NCI-H2107 (cell line): ENCODE results near the gene F2.
"Not testable (repeated sequence)": the region's sequence is repeated elsewhere in the genome, so short reads cannot be mapped to it uniquely, and the experiment has no call there.

ENCODE experiments used
- DNase-seq: peaks from one replicate; lab custom pipeline; 2025; lab: John Stamatoyannopoulos, UW

The F2 gene

DNA sequence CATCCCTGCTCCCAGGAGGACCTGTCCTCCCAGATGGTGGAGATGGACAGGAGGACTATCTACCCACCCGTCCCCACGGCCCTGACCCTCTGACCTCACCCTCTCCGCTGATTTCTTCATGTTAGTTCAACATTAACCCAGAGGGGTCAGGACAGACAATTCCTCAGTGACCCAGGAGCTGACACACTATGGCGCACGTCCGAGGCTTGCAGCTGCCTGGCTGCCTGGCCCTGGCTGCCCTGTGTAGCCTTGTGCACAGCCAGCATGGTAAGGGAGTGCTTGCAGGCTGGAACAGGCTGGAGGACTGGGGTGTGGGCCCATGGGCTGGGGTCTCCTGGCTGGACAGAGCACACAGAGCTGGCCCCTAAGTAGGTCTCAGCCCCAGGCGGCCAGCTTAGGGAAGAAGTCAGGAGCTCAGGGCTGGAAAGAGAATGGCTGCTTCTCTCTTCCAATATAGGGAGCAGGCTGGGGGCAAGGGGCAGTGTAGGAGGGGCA is at the start of gene F2:
TSS of gene F2 (plus strand) at position 166 of the 495 bp plus-strand sequence. CDS start at position 189, 23 bp downstream.
- no peak for DNase-seq

DNA sequence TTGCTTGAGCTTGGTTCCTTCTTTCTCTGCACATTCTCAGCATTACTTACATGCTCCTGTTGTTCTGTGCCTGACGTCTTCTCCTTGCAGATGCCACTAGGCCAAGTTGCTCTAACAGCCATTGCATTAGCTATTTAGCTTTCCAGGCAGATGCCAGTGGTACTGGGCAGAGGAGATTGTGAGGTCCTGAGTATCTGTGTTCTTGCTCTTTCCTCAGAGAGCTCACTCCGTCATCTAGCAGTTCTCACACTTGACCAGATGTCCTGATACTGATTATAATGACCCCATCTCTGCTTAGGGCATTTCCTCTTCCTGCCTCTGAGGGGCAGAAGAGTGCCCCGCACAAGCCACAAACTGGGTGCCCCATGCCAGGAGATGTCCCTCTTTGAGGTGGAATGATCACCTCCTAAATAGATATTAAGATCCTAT is 49.3 kb upstream of the F2 start:
- no peak for DNase-seq

DNA sequence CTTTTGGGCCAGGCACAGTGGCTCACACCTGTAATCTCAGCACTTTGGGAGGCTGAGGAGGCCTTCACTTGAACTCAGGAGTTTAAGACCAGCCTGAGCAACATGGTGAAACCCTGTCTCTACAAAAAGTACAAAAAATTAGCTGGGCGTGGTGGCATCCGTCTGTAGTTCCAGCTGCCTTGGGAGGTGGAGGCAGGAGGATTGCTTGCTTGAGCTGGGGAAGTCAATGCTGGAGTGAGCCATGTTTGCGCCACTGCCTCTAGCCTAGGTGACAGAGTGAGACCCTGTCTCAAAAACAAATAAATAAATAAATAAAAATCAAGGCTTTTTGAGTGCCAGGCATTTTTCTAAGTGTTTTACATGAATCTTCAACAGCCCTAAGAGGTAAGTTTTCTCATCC is 48.5 kb upstream of the F2 start:
- DNase-seq, result not testable (repeated sequence)

DNA sequence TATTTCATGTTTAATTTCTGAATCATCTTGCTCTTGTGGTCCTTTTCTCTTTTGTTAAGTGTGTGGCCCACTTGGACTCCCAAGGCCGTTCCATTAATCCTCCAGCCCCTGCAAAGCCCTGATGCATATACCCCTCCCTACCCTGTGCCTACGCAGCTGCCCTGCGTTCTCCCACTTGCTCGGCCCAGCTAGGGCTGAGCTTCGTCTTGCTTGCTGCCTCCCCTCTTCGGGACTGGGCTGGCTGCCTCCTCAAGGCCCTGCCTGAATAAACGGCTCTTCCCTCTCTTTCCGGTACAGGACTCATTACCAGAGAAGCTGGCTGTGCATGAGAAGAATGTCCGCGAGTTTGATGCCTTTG is 47.1 kb upstream of the F2 start:
- DNase-seq, result no peak

DNA sequence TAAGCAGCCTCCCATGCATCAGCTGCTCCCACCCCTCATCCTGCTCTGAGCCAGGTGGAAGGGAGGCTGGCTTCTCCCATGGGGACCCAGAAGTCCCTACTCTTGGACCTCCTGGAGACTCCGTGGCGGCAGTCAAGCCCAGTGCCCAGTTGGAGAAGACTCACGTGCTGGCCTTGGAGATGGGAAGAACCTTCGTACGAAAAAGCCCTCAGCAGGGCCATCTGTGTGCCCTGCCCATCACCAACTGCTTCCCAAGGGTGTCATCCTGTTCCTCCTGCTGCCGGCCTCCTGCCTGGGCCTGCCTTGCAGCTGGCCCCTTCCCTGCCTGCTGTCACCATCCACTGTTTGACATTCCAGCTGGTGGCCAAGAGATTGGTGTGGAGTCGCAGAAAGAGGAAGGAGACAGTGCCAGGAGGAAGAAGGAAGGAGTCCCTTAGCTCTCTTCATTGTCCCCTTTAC is 46.6 kb upstream of the F2 start:
- no peak for DNase-seq

DNA sequence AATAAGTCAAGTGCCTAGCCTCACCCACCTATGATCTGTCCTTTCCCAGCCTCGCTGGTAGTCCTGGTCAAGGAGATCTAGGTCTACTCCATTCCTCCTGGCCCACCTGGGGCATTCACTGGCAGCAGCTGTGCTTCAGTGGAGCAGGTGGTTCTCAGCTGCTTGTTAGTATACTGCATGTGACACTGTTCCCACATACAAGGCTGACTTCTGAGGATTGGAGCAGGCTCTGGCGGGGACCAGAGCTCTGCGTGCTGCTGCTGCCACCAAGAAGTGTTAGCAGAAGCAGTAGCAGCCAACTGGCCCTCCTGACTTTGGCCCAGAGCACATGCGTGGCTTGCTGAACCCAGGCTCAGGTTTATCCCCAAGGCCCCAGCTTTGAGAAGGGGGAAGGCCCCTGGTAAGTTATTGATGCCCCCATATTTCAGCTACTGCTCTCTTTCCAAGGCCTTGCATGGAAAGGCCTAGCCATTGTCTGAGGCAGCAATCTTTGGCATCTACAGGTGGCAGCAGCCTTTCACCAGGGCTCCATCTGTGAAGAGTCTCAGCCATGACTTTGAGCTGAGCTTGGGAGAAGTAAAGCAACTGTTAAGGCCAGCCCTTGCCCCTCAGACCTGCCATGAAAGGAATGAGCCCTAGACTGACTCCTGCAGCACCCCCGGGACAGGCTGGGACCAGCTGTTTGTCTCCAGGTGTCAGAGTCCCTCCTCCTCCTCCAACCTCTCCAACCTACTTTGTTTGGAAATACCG is 45.1 kb upstream of the F2 start:
- no peak for DNase-seq

DNA sequence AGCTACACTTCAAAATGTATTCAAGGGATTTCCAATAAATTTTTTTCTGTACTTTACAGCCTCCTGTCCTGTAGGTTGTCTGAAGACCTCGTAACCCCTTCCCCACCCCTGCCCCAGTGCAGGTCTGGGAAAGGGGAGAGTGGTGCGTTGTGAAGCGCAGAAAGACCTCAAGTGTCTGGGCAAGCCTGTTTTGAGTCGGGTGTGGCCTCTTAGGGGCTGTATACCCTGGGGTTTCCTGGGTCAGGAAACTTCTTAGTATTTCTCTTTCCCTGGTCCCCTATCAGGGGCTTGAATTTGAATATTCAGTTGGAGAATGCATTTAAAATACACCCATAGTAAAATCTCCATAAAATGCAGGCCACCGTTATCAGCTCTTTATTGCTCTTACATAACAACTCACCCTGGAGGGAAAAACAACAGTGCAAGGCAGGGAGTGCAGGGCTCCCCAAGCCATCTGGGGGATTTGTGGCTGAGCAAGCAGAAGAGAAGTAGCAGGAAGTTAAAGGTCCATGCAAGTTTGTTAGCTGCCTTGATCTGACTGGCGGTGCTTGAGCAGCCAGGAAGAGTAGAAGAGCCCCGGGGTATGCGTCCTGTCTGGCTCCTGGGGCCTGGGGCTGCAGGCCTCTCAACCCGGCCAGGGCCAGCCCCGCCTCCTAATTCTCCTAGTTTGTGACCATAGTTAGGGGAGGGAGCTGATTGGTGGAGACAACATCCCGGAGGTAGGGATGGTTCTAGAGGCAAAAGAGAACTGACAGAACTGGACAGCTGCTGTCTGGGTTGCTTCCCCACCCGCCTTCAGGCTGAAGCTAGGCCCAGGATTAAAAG is 44.3 kb upstream of the F2 start:
- no peak for DNase-seq

DNA sequence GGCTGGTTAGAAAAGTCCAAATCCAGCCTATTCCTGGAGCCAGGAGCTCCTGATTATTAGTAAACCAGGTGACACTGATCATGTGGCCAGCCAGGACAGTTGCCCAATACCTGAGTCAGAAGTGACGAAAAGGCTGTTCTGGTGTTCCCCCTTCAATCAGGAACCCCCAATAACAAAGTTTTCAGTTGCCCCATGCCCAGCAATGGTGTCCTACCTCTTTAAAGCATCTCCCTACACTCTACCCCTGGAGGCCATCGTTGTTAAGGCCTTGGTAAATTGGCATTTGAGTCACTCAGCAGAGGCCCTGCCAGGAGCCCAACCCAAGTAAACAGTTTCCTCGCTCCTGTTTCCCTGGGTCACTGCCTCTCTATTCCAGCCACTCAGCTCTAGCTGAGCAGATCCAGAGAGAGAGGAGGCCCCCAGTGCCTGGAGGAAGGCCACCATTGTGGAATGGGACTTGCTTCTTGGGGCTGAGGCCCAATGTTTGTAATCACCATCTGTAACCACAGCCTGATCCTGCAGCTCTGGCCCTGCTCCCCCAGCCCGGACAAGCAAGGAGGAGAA is 43.6 kb upstream of the F2 start:
- no peak for DNase-seq

DNA sequence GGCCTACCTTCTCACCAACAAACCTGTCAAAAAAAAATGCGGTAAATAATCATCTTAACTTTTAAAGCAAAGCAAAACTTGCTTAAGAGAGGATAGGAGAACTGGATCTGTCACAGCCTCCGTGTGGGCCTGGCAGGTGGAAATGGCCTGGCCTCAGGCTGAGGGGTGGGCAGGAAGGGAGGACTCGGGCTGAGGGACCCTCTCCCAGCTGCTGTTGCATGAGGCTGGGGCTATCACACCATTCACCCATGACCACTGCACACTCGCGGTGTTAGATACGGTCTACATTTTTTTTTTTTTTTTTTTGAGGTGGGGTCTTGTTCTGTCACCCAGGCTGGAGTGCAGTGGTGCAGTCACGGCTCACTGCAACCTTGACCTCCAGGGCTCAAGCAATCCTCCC is 43.1 kb upstream of the F2 start:
- DNase-seq, result no peak

DNA sequence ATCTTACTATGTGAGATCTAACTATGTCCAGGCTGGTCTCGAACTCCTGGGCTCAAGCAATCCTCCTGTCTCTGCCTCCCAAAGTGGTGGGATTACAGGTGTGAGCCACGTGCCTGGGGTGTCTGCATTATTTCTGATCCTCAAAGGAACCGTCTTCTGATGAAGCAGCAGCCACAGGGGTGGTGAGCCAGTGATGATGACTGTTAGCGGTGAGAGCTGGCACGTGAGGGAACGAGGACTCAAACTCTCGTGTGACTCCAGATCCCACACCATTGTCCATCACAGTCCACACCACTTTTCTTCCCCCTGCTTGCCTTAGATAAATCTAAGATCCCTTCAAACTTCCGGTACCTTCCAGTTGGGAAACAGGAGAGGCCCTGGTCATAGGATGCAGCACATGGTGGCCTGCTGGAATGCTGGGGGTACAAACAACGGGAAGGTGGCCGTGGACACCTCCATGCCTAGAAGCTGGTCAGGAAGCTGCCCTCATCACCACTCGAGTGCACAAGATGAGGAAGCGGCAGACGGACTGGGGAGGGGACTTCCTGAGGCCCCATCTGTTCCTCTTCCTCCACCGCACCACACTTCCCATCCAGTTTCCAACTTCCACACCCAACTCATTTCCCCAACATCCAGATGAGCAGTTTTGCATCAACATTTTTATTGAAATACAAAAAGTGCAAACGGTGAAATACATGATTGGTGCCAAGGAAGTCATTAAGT is 42.4 kb upstream of the F2 start:
- DNase-seq, result no peak

DNA sequence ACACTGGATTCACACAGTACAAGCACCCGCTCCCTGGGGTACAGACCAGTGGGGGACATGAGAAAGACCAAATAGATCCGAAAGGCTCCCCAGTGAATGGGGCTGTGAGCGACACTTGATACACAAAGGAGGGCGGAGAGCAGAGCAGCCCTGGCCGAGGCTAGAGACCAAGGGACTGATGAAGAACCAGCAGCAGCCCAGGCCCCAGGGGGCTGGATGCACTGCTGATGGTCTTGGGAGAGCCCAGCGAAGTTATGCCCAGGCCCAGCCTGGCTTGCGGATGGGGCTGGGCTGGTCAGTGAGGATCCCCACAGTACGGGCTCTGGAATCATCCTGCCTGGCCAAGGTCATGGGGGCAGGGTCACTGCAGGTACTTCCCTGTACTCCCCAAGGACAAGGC is 41.8 kb upstream of the F2 start:
- no peak for DNase-seq

DNA sequence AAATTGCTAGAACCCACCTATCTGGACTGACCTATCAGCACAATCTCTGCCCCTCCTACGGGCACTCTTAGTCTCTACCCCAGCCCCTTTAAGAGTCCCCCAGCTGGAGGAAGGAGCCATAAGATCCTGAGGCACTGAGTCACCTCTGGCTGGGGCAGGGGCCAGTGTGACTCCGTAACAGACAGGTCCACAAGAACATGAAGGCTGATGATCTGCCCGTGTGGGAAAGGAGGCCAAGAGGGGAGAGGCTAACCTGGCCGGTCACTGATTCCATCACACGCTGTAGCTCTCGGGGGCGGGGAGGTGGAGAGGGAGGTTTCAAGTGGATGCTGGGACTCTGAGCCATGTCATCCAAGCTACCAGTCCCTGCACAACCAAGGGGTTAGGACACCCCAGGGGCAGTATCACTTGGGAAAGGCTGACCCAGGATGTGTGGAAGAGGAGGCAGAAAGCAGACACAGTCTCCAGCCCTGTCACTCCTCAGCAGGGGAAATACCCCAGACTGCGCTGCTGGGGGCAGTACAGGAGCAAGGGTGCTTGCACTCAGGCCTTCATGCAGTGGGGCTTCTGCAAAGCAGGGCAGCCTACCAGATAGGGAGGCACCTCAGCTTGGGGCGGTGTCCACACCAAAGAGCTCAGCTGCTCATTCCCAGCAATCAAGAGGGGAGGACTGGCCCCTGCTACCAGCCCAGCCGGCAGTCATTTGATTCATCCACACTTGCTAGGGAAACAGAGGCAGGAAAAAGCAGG is 40.8 kb upstream of the F2 start:
- DNase-seq, result no peak

DNA sequence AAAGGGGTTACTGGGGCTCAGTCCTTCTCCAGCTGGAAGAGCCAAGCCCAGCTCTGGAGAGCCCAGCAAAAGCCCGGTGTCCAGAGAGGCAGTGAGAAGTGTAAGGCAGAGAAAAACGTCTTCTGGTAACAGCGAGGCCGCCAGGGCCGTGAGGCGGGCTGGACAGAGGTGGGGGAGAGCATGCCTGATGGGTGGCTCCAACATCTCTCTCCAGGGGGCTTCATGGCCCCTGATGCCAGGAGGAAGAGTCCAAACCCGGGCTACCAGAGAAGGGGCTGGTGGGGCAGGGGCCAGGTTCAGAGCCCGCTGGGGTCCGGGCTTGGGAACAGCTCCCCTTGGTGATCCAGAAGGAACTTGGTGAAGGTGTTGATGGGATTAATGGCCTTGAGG is 40.3 kb upstream of the F2 start:
- DNase-seq, result no peak

DNA sequence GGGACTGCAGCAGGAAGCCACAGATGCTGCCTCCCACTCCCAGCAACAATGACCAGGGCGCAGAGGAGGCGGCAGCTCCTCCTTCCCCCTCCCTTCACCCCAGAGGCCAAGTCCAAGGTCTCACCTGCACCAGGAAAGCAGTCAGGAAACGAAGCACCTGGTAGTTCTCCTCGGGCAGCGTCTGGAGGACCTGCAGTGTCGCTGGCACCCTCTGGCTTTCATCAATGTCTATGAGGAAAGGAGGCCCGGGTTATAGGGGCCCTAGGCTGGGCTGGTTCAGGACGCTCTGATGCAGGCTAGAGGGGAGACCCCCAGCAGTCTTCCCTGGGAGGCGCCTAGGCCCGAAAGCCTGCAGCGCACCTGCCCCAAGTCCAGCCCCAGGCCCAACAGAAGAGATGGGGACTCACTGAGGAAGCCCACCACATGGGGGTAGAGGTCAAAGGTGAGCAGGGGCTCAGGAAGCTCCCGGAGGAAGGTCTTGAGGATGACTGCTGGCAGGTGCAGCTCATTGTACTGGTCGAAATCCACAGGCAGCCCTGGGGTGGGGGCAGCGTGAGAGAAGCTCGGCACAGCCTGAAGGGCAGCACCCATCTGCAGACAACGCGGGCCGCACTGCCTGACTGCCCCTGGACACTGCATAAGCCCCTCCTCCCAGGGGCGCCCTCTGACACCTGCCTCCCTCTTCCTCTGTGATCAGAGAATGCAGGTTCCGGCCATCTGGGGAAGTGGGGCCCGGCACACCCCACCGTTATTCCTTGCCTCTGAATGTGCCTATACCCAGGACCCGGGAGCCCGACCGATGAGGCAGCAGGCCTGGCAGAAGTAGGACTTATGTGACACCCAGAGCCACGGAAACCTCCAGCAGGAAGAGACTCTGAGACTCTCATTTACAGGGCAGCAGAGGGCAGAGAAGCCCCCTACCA is 39.5 kb upstream of the F2 start:
- DNase-seq, result no peak

DNA sequence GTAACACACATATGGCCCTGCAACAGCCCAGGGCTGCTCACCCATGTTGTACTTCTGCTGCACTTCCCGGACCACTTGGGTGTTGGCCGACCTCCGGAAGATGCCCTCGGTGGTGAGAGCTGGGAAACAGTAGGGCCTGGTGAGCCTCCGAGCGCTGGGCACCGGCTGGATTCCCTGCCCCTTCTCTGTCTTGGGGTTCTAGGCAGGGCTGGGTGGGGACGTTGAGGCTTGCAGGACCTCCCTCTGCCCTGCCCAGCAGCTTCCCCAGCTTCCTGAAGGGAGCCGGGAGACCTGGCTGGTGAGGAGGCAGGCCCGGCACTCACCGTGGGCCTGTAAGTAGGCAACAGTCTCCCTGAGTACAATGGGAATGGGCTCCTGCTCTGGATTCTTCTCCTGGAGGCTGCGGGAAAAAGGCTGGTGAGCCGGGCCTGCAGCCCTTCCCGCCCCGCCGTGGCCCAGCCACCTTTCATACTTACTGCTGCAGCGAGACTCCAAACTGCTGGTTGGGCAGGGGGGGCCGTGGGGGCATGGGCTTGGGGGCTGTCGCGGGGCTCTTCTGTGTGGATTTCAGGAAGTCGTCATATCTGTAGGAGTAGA is 38.8 kb upstream of the F2 start:
- DNase-seq, result no peak

DNA sequence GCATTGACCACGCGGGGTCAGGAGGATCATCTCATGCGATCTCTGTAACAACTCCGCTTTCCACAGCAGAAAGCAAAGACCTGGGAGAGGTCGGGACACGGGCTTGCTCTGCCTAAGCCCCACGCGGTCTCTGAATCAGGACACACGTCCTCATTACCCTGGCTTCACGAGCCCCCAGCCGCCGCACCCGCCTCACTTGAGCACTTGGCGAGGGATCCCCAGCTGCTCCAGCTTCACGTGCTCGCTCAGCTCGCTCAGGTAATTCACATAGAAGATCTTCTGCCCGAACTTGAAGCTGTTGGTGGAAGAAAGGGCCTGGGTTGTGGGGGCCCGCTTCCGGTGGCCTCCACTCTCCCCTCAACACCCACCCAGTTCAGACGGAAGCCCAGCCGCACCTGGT is 38.2 kb upstream of the F2 start:
- DNase-seq, result no peak

DNA sequence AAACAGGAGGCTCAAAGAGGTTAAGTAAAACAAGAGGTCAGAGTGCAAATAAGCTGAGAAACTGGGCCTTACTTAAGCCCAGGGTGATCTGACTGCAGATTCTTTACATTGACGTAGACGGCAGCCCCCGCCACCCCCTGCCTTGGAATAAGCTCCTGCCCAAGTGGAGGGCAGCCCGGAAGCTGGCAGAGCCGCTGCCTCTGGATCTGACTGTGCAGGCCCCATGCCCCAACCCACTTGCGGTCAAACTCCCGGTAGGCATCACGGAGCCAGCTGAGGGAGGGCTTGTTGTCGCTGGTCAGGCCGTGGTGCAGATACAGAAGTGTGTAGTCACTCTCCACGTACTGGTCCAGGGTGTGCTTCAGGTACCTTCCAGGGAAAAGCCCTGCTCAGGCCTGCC is 37.2 kb upstream of the F2 start:
- no peak for DNase-seq

DNA sequence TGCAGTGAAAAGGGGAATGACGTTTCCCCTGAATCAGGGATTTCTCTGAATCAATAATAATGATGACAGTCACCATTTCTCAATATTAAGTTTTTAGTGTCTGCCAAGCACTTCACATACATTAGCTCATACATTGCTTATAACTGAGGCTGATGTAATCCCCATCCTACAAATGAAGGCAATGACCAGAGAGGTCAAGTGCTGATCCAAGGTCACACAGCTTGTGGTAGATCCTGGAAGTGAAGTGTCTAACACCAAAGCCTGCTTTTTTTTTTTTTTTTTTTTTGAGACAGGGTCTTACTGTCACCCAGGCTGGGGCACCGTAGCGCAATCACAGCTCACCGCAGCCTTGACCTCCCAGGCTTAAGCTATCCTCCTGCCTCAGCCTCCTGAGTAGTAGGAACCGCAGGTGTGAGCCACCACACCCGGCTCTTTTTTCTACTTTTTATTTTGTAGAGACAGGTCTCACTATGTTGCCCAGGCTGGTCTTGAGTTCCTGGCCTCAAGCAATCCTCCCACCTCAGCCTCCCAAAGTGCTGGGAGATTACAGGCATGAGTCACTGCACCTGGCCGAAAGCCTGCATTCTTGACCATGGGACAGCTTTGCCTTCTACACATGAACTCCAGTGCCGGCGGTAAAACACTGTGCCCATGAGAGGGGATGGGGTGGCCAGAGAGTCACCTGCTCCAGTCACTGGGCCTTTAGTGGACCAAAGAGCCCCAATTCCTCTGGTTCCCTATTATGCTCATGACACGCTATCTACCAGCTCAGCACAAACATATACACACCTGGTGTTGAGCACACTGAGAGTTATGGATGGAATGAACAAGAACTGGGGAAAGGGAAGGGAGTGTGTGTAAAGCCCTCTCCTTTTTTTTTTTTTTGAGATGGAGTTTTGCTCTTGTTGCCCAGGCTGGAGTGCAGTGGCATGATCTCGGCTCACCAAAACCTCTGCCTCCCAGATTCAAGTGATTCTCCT is 36.0 kb upstream of the F2 start:
- DNase-seq, result no peak

DNA sequence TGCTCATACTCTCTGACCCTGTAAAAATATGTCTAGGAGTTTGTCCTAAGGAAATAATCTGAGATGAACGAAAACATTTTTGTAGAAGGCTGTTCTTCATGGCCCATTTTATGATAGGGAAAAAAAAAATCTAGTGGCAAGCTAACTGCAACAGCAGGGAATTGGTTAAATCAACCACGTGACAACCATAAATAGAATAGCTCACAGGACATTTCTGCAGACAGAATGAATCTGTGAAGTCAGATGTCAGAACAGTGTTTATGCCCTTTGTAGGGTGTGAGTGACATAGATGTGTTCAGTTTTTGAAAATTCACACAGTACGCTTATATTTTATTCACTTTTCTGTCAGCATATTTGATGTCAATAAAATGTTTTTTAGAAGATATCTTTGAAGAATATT is 34.6 kb upstream of the F2 start:
- DNase-seq, result no peak
